ENCODE data around the gene HPGDS.

Gene HPGDS

DNA sequence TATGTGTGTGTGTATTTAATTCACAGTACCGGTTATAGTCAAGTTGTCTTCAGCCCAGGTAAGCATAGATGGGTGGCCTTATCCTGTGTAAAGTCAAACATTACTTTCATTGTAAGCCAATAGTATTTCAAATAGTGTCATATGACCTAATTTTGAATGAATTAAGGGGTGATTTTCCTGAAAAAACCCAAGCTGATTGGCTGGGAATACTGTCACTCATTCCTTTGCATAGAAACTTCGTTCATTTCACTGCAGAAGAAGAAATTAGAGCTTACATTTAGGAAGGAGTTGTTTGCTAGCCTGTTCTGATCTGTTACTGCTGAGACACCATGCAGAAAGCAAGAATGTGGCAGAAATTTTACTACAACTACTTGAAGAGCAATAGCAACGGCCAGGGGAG is 89.6 kb downstream of the HPGDS start:
- DNase-seq (ENCODE audit: low spot score): no peak

DNA sequence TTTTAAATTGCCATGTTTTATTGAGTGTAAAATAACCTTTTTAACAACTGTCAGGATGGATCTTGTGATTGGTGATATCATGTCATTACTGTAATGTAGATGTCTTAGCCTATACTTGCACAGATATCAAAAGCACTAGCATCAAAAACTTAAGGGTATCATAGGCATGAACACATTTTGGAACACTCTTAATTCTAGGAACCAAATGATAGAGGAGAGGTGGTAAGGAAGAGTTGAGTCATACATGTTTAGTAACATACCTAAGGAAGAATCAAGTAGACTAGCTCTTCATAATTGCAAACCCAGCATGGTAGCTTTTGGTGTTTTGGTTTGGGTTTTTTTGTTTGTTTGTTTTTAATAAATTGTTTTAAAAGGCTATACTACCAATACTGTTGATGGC is 91.5 kb downstream of the HPGDS start:
- DNase-seq (ENCODE audit: low spot score): no peak
